ENCODE data around the gene FGF22. TPM values are rescaled to one million over a fixed set of nuclear protein-coding genes. Genes with fewer than 3 reads are reported as not detected.
A peak's percentile ranks its signal among the peaks of the same experiment; 100 is the strongest.

The FGF22 gene
- total and polyA plus RNA-seq, 2 of the 13 experiments (the other 11 are each of a cell fraction or from before 2014, with no cell fraction given), result 0.24 TPM; not detected in 1

DNA sequence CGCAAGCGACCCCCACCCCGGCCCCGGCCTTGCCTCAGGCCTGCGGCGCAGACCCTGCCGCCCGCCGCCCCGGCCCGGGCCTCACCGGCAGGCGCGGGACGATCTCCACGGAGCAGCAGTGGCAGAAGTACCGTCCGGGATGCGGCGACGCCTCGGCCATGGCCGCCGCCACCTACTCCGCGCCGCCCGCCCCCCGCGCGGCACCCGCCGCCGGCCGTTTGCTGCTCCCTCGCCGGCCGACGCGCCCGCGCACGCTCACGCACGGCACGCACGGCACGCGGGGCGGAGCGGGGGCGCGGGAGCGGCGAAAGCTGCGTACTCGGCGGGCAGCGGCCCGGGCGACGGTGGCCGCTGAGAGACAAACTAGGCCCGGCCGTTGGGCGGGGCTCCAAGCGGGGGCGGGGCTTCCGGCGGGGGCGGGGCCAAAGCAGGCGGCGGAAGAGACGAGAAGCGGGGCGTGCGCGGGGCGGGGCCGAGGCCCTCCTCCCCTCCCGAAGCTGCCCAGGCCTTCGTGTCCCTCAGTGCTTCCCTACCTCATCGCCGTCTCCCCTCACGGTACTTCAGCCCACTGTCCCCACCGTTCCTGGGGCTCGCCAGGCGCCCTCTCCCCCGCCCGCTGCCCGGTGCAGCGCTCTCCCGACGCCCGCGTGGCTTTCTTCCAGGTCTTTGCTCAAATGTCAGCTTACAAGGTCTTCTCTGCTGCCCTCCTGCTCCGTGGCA, 23.4 kb downstream of the FGF22 start, which contains the start of gene RNF126 (continued):
- TF ChIP-seq RCOR2 (CRISPR knock-in tag; IDR thresholded peaks at IDR 0.05) (no peak), IRF2 (CRISPR knock-in tag; IDR thresholded peaks at IDR 0.05) (0 out of 2 replicates have a peak, but pooled peaks have one; percentile 50), MBNL3 (CRISPR knock-in tag; conservative IDR thresholded peaks at IDR 0.05) (no peak), NBN (conservative IDR thresholded peaks at IDR 0.05) (no peak), ZNF34 (CRISPR knock-in tag; IDR thresholded peaks at IDR 0.05; ENCODE audit: borderline replicate concordance) (no peak), ZNF546 (CRISPR knock-in tag; conservative IDR thresholded peaks at IDR 0.05) (no peak; the same call in 1 of the 2 replicates), TBX2 (CRISPR knock-in tag; IDR thresholded peaks at IDR 0.05; ENCODE audit: borderline replicate concordance) (peak; percentile 60; the same call in 1 of the 2 replicates), CBFB (CRISPR knock-in tag; IDR thresholded peaks at IDR 0.05) (no peak)
- TF ChIP-seq, protein P1, sequence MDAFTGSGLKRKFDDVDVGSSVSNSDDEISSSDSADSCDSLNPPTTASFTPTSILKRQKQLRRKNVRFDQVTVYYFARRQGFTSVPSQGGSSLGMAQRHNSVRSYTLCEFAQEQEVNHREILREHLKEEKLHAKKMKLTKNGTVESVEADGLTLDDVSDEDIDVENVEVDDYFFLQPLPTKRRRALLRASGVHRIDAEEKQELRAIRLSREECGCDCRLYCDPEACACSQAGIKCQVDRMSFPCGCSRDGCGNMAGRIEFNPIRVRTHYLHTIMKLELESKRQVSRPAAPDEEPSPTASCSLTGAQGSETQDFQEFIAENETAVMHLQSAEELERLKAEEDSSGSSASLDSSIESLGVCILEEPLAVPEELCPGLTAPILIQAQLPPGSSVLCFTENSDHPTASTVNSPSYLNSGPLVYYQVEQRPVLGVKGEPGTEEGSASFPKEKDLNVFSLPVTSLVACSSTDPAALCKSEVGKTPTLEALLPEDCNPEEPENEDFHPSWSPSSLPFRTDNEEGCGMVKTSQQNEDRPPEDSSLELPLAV (CRISPR knock-in tag; conservative IDR thresholded peaks at IDR 0.05; ENCODE audit: low read depth), result 0 out of 2 replicates have a peak, but pooled peaks have one; percentile 57
- TF ChIP-seq, protein P2, sequence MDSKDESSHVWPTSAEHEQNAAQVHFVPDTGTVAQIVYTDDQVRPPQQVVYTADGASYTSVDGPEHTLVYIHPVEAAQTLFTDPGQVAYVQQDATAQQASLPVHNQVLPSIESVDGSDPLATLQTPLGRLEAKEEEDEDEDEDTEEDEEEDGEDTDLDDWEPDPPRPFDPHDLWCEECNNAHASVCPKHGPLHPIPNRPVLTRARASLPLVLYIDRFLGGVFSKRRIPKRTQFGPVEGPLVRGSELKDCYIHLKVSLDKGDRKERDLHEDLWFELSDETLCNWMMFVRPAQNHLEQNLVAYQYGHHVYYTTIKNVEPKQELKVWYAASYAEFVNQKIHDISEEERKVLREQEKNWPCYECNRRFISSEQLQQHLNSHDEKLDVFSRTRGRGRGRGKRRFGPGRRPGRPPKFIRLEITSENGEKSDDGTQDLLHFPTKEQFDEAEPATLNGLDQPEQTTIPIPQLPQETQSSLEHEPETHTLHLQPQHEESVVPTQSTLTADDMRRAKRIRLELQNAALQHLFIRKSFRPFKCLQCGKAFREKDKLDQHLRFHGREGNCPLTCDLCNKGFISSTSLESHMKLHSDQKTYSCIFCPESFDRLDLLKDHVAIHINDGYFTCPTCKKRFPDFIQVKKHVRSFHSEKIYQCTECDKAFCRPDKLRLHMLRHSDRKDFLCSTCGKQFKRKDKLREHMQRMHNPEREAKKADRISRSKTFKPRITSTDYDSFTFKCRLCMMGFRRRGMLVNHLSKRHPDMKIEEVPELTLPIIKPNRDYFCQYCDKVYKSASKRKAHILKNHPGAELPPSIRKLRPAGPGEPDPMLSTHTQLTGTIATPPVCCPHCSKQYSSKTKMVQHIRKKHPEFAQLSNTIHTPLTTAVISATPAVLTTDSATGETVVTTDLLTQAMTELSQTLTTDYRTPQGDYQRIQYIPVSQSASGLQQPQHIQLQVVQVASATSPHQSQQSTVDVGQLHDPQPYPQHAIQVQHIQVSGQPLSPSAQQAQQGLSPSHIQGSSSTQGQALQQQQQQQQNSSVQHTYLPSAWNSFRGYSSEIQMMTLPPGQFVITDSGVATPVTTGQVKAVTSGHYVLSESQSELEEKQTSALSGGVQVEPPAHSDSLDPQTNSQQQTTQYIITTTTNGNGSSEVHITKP (CRISPR knock-in tag; IDR thresholded peaks at IDR 0.05; ENCODE audit: low read depth), result peak; percentile 34; the same call in 1 of the 2 replicates
- TF ChIP-seq, protein P3, sequence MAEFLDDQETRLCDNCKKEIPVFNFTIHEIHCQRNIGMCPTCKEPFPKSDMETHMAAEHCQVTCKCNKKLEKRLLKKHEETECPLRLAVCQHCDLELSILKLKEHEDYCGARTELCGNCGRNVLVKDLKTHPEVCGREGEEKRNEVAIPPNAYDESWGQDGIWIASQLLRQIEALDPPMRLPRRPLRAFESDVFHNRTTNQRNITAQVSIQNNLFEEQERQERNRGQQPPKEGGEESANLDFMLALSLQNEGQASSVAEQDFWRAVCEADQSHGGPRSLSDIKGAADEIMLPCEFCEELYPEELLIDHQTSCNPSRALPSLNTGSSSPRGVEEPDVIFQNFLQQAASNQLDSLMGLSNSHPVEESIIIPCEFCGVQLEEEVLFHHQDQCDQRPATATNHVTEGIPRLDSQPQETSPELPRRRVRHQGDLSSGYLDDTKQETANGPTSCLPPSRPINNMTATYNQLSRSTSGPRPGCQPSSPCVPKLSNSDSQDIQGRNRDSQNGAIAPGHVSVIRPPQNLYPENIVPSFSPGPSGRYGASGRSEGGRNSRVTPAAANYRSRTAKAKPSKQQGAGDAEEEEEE (CRISPR knock-in tag; IDR thresholded peaks at IDR 0.05; ENCODE audit: borderline replicate concordance), result no peak
- TF ChIP-seq, protein P4, sequence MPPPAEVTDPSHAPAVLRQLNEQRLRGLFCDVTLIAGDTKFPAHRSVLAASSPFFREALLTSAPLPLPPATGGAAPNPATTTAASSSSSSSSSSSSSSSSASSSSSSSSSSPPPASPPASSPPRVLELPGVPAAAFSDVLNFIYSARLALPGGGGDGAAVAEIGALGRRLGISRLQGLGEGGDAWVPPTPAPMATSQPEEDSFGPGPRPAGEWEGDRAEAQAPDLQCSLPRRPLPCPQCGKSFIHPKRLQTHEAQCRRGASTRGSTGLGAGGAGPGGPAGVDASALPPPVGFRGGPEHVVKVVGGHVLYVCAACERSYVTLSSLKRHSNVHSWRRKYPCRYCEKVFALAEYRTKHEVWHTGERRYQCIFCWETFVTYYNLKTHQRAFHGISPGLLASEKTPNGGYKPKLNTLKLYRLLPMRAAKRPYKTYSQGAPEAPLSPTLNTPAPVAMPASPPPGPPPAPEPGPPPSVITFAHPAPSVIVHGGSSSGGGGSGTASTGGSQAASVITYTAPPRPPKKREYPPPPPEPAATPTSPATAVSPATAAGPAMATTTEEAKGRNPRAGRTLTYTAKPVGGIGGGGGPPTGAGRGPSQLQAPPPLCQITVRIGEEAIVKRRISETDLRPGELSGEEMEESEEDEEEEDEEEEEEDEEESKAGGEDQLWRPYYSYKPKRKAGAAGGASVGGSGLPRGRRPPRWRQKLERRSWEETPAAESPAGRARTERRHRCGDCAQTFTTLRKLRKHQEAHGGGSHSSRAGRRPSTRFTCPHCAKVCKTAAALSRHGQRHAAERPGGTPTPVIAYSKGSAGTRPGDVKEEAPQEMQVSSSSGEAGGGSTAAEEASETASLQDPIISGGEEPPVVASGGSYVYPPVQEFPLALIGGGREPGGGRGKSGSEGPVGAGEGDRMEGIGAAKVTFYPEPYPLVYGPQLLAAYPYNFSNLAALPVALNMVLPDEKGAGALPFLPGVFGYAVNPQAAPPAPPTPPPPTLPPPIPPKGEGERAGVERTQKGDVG (CRISPR knock-in tag; IDR thresholded peaks at IDR 0.05; ENCODE audit: borderline replicate concordance), result peak; percentile 79; the same call in 1 of the 2 replicates
- TF ChIP-seq, protein P5, sequence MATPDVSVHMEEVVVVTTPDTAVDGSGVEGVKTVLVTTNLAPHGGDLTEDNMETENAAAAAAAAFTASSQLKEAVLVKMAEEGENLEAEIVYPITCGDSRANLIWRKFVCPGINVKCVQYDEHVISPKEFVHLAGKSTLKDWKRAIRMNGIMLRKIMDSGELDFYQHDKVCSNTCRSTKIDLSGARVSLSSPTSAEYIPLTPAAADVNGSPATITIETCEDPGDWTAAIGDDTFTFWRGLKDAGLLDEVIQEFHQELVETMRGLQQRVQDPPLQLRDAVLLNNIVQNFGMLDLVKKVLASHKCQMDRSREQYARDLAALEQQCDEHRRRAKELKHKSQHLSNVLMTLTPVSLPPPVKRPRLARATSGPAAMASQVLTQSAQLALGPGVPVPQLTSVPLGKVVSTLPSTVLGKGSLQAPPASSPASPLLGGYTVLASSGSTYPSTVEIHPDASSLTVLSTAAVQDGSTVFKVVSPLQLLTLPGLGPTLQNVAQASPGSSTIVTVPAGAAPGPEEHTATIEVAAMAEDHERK (CRISPR knock-in tag; IDR thresholded peaks at IDR 0.05; ENCODE audit: low read depth), result peak; percentile 91
